ENCODE measurements around the gene ZMYND11. TPM values are rescaled to one million over a fixed set of nuclear protein-coding genes. Genes with fewer than 3 reads are reported as not detected.

ZMYND11 gene
- polyA plus RNA-seq, 1 of the 3 experiments (the other 2 are of a cell fraction) = 33.1 TPM

- Histone ChIP-seq H3K27me3 (ENCODE audit: insufficient read depth) (no peaks in the 10 kb centered on the region), H3F3A (replicated peaks; ENCODE audit: insufficient read depth) (no peaks in the 10 kb centered on the region), H3K4me2 (no peak overlapping the region), H3K27ac (ENCODE audit: low read depth in 2 of 2, low read length in 1 of 2) (no peak overlapping the region), H4K20me1 (ENCODE audit: insufficient read depth) (no peaks in the 10 kb centered on the region), H3K9me2 (no peaks in the 10 kb centered on the region), H3K9me3 (peaks cover 5% of the 10 kb centered on the region), H3K4me1 (ENCODE audit: control insufficient read depth in 1 of 2, insufficient read depth in 2 of 2, low read depth in 1 of 2, low read length in 1 of 2) (peaks cover 0 to 12% of the 10 kb centered on the region in 2 experiments; a peak in 1 of 4 replicates), H3K9ac (no peak overlapping the region), H3K36me3 (replicated peaks in 1 of 2; ENCODE audit: control insufficient read depth in 1 of 2, insufficient read depth in 2 of 2, low read length in 1 of 2) (no peaks in the 10 kb centered on the region), H3K4me3 (ENCODE audit: low read depth in 2 of 2, low read length in 1 of 2) (no peak overlapping the region), H2AFZ (ENCODE audit: low read depth) (no peak overlapping the region), H3K79me2 (ENCODE audit: insufficient read depth) (no peaks in the 10 kb centered on the region)
- ChIA-PET POLR2A (no interaction called here), CTCF (interaction anchor here (1.0 kb wide), 1 partner anchor 17 kb away, joined by 4 read pairs; no protein-coding TSS in a partner anchor)
- 59% methylated on average over 7 of the region's 8 CpGs for WGBS (ENCODE audit: low lambda C conversion rate)
- no peak for TF ChIP-seq GABPA (IDR thresholded peaks at IDR 0.05; ENCODE audit: low read depth)
- TF ChIP-seq FOSL2 (IDR thresholded peaks at IDR 0.05; ENCODE audit: borderline replicate concordance, low read depth) = no peak
- TF ChIP-seq SMC3 (IDR thresholded peaks at IDR 0.05; ENCODE audit: low read depth, low read length) = no peak
- no peak for TF ChIP-seq GATA2 (CRISPR knock-in tag; IDR thresholded peaks at IDR 0.05)
- TF ChIP-seq ELF1 (IDR thresholded peaks at IDR 0.05) = no peak
- no peak for TF ChIP-seq EZH2phosphoT487 (IDR thresholded peaks at IDR 0.05; ENCODE audit: borderline replicate concordance, low read depth)
- no peak for TF ChIP-seq MAX (IDR thresholded peaks at IDR 0.05; ENCODE audit: low read depth)
- TF ChIP-seq FOXM1 (IDR thresholded peaks at IDR 0.05; ENCODE audit: low read depth) = no peak
- no peak for TF ChIP-seq ZBTB33 (IDR thresholded peaks at IDR 0.05; ENCODE audit: borderline replicate concordance, low read depth)
- no peak for TF ChIP-seq IRF3 (IDR thresholded peaks at IDR 0.05; ENCODE audit: low read depth, low read length)
- TF ChIP-seq USF2 (IDR thresholded peaks at IDR 0.05; ENCODE audit: borderline replicate concordance, low read depth, low read length) = no peak
- TF ChIP-seq MEF2A (IDR thresholded peaks at IDR 0.05; ENCODE audit: borderline replicate concordance, low read depth) = no peak
- TF ChIP-seq POLR2AphosphoS5 (IDR thresholded peaks at IDR 0.05; ENCODE audit: low read depth, low read length) = no peak
- TF ChIP-seq EP300 (IDR thresholded peaks at IDR 0.05; ENCODE audit: borderline replicate concordance in 1 of 2, low read depth in 1 of 2, low read length in 1 of 2) = no peak
- TF ChIP-seq CTCF (IDR thresholded peaks at IDR 0.05) = no peak
- TF ChIP-seq FOXJ3 (CRISPR knock-in tag; IDR thresholded peaks at IDR 0.05) = no peak
- no peak for TF ChIP-seq TAF1 (IDR thresholded peaks at IDR 0.05; ENCODE audit: borderline replicate concordance, low read depth, low read length)
- no peak for TF ChIP-seq PBX3 (IDR thresholded peaks at IDR 0.05)
- no peak for TF ChIP-seq NRF1 (IDR thresholded peaks at IDR 0.05; ENCODE audit: low read depth, low read length)
- no peak for TF ChIP-seq NFIC (IDR thresholded peaks at IDR 0.05; ENCODE audit: borderline replicate concordance)
- no peak for DNase-seq
Measured at GRCh38 chr10:91313-91712, 43.9 kb upstream of the ZMYND11 start.

Measured in SK-N-SH (cell line).